IPS-18a (cell line): ENCODE measurements around the gene SLC30A1.

Experiments used
- H3K27ac ChIP-seq: one replicate; pipeline ENCODE4 v1.5.1; 2013; ENCODE audit warnings: low read length
- H3K27me3 ChIP-seq: one replicate; pipeline ENCODE4 v1.6.1; 2013; ENCODE audit warnings: mild to moderate bottlenecking, low read length; ENCODE audit not compliant: control insufficient read depth, insufficient read depth
- H3K36me3 ChIP-seq: one replicate; pipeline ENCODE4 v1.6.1; 2013; ENCODE audit warnings: low read depth, low read length; ENCODE audit not compliant: control insufficient read depth
- H3K4me1 ChIP-seq: one replicate; pipeline ENCODE4 v1.6.1; 2013; ENCODE audit warnings: low read depth, low read length; ENCODE audit not compliant: control insufficient read depth
- H3K4me3 ChIP-seq: one replicate; pipeline ENCODE4 v1.5.1; 2013; ENCODE audit warnings: low read length
- H3K9ac ChIP-seq: one replicate; pipeline ENCODE4 v1.6.1; 2013; ENCODE audit warnings: mild to moderate bottlenecking, low read length, moderate library complexity
- H3K9me3 ChIP-seq: one replicate; pipeline ENCODE4 v1.6.1; 2013; ENCODE audit warnings: low read depth, low read length; ENCODE audit not compliant: control insufficient read depth

The SLC30A1 gene

DNA sequence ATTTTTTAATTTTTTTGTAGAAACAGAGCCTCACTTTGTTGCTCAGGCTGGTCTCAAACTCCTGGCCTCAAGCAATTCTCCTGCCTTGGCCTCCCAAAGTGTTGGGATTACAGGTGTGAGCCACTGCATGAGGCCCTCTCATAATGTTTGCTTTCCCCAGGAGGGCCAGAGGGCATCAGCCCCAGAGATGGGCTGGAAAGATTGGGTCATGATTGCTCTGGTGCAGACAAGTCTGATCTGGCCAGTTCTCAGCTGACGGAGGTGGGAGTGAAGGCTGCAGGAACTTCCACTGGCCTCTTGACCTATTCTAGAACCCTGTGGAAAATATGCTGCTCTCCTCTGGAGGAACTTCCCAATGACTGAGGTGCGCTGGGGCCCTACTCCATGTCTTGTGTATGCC lies 43.6 kb downstream of the SLC30A1 start:
- Histone ChIP-seq H3K27ac (no peak overlapping the region), H3K9me3 (no peaks in the 10 kb centered on the region), H3K36me3 (no peaks in the 10 kb centered on the region), H3K4me1 (peaks cover 7% of the 10 kb centered on the region), H3K9ac (no peak overlapping the region), H3K27me3 (no peaks in the 10 kb centered on the region), H3K4me3 (no peak overlapping the region)

DNA sequence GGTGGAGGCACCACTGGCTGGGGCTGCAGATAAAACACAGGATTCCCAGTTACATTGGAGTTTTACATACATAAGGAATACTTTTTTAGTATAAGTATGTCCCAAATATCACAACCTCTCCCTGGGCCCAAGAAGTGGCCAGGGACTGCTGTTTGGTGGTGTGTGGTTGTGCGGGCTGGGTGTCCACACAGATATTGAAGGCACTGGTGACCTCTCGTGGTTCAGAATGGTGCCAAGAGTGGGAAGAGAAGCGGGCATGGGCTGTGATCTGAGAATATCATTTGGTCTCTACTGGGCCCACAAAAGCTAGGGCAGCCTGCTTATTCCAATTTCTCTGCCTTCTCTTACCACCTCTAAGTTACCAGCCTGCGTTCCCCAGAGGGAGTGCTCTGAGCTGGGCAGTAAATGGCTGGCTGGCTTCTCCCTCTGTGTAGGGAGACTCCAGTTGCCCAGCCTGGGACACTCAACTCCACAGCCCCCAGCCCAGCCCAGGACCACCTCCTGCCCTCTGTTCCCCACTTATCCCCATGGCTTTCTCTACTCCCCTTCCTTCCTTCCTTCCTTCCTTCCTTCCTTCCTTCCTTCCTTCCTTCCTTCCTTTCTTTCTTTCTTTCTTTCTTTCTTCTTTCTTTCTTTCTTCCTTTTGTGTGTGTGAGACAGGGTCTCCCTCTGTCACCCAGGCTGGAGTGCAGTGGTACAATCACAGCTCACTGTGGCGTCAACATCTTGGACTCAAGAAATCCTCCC lies 44.2 kb downstream of the SLC30A1 start:
- Histone ChIP-seq H3K36me3 (no peaks in the 10 kb centered on the region), H3K9me3 (no peaks in the 10 kb centered on the region), H3K4me3 (no peak overlapping the region), H3K9ac (no peak overlapping the region), H3K27me3 (no peaks in the 10 kb centered on the region), H3K27ac (no peak overlapping the region), H3K4me1 (peaks cover 7% of the 10 kb centered on the region)

DNA sequence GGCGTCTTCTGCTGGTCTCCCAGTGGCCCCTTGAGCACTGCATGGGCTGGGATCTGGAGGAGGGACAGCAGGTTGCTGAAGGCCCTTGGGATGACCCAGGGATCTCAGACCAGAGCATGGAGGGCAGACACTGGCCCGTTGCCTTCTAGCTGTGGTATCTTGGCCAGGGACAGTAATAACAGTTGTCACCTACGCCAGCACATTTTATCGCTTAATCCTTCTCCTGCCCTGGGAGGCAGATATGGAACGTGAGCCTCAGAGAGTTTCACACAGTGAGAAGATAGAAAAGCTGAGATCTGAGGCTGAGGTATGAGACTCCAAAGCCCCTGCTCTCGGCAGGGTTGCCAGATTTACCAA lies 46.9 kb downstream of the SLC30A1 start:
- H3K4me1 ChIP-seq: no peaks in the 10 kb centered on the region
- no peaks in the 10 kb centered on the region for H3K9me3 ChIP-seq
- no peaks in the 10 kb centered on the region for H3K36me3 ChIP-seq
- no peak overlapping the region for H3K9ac ChIP-seq
- no peak overlapping the region for H3K27ac ChIP-seq
- H3K27me3 ChIP-seq: no peaks in the 10 kb centered on the region
- no peak overlapping the region for H3K4me3 ChIP-seq

- no peak overlapping the region for H3K27ac ChIP-seq
- H3K4me3 ChIP-seq: no peak overlapping the region
- H3K36me3 ChIP-seq: no peaks in the 10 kb centered on the region
- H3K9ac ChIP-seq: no peak overlapping the region
- no peaks in the 10 kb centered on the region for H3K27me3 ChIP-seq
- no peaks in the 10 kb centered on the region for H3K9me3 ChIP-seq
- H3K4me1 ChIP-seq: no peaks in the 10 kb centered on the region
Measured at GRCh38 chr1:211531194-211532087, 47.5 kb downstream of the SLC30A1 start.

DNA sequence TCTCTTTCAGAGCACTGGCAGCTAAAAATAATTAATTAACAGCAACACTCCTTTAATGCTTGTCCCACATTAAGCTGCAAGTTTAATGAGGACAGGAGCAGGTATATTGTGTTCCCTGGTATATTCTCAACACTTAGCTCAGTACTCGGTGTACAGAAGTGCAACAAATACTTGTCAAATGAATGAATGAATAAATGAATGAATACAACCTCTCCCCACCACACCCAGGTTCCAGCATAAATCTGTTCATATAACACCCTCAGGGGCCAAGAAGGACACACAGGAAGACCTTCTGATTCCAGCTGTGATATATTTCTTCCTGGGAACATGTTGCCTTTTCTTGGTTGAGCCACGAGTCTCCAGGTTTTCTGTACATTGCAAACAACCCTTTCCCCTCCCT lies 48.9 kb downstream of the SLC30A1 start:
- Histone ChIP-seq H3K9me3 (no peaks in the 10 kb centered on the region), H3K4me1 (no peaks in the 10 kb centered on the region), H3K27me3 (no peaks in the 10 kb centered on the region), H3K36me3 (no peaks in the 10 kb centered on the region), H3K4me3 (no peak overlapping the region), H3K27ac (no peak overlapping the region), H3K9ac (no peak overlapping the region)

- Histone ChIP-seq H3K9ac (no peak overlapping the region), H3K36me3 (no peaks in the 10 kb centered on the region), H3K9me3 (no peaks in the 10 kb centered on the region), H3K4me3 (no peak overlapping the region), H3K27me3 (no peaks in the 10 kb centered on the region), H3K4me1 (no peaks in the 10 kb centered on the region), H3K27ac (no peak overlapping the region)
Measured at GRCh38 chr1:211529453-211529852, 49.5 kb downstream of the SLC30A1 start.

GRCh38 chr1:211529011-211529410 lies 50.0 kb downstream of the SLC30A1 start:
- Histone ChIP-seq H3K9ac (no peak overlapping the region), H3K9me3 (no peaks in the 10 kb centered on the region), H3K4me3 (no peak overlapping the region), H3K36me3 (no peaks in the 10 kb centered on the region), H3K27ac (no peak overlapping the region), H3K4me1 (no peaks in the 10 kb centered on the region), H3K27me3 (no peaks in the 10 kb centered on the region)

DNA sequence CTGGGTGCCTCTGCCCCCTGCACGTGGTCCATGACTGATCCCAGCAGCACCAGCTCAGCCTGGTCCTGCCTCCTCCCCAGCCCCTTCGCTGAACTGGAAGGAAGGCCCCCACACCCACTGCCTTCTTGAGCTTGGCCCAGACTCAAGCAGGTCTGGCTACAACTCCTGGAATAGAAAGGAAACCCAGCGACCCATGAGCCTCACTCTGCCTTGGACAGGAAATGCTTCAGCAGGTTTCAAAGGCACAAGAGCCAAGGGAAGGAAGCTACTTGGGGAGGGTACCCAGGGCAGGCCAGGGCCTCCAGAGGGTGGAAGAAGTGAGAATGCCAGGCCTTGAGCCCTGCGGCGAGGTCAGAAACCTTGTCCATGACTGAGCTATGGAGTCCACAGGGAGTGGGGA lies 51.1 kb downstream of the SLC30A1 start:
- Histone ChIP-seq H3K9me3 (no peaks in the 10 kb centered on the region), H3K4me3 (no peak overlapping the region), H3K27ac (no peak overlapping the region), H3K9ac (no peak overlapping the region), H3K36me3 (no peaks in the 10 kb centered on the region), H3K27me3 (no peaks in the 10 kb centered on the region), H3K4me1 (no peaks in the 10 kb centered on the region)

- H3K4me3 ChIP-seq: no peak overlapping the region
- H3K9ac ChIP-seq: no peak overlapping the region
- H3K4me1 ChIP-seq: no peaks in the 10 kb centered on the region
- no peaks in the 10 kb centered on the region for H3K9me3 ChIP-seq
- no peaks in the 10 kb centered on the region for H3K36me3 ChIP-seq
- no peak overlapping the region for H3K27ac ChIP-seq
- H3K27me3 ChIP-seq: no peaks in the 10 kb centered on the region
Measured at GRCh38 chr1:211527006-211527405, 52.0 kb downstream of the SLC30A1 start.

DNA sequence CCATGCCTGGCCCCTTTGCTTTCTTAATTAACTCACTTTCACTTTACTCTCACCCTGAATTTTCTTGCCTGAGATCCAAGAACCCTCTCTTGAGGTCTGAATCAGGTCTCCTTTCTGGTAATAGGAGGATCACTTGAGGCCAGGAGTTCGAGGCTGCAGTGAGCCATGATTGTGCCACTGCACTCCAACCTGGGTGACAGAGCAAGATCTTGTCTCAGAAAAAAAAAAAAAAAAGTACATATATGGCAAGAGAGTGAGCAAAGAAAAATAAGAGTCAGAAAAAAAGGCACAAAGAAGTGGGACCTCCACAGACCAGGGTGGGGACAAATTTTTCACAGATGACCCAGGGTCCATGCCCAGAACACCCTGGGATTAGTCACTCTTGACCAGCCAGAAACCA lies 52.9 kb downstream of the SLC30A1 start:
- no peaks in the 10 kb centered on the region for H3K36me3 ChIP-seq
- no peak overlapping the region for H3K4me3 ChIP-seq
- no peak overlapping the region for H3K9ac ChIP-seq
- H3K27me3 ChIP-seq: no peaks in the 10 kb centered on the region
- H3K9me3 ChIP-seq: no peaks in the 10 kb centered on the region
- no peaks in the 10 kb centered on the region for H3K4me1 ChIP-seq
- H3K27ac ChIP-seq: no peak overlapping the region

GRCh38 chr1:211525101-211525676 lies 53.8 kb downstream of the SLC30A1 start:
- H3K4me1 ChIP-seq: no peaks in the 10 kb centered on the region
- H3K4me3 ChIP-seq: no peak overlapping the region
- no peaks in the 10 kb centered on the region for H3K9me3 ChIP-seq
- no peak overlapping the region for H3K27ac ChIP-seq
- H3K9ac ChIP-seq: no peak overlapping the region
- H3K27me3 ChIP-seq: no peaks in the 10 kb centered on the region
- H3K36me3 ChIP-seq: no peaks in the 10 kb centered on the region
